Neural progenitor cell (in vitro differentiated cells): ENCODE measurements around the gene GDF10. TPM values are rescaled to one million over a fixed set of nuclear protein-coding genes. Genes with fewer than 3 reads are reported as not detected.

ENCODE experiments used
- DNase-seq: peaks from one replicate; pipeline ENCODE4 v3.0.0-alpha.2; 2016; ENCODE audit warnings: low spot score
- H2AFZ ChIP-seq: fragments of 200-600 bp; sonication (generic); replicated peaks from 2 replicates; pipeline ENCODE4 v1.6.1; 2016; ENCODE audit warnings: antibody characterized with exemption
- H3F3A ChIP-seq: fragments of 200-600 bp; sonication (generic); 2 replicates; pipeline ENCODE4 v1.6.1; 2016; ENCODE audit warnings: antibody characterized with exemption, low read depth
- H3K27ac ChIP-seq: fragments of 200-600 bp; sonication (generic); 2 replicates; pipeline ENCODE4 v1.5.1; 2016; ENCODE audit warnings: mild to moderate bottlenecking
- H3K27me3 ChIP-seq: fragments of 200-600 bp; sonication (generic); 2 replicates; pipeline ENCODE4 v1.6.1; 2016; ENCODE audit warnings: mild to moderate bottlenecking, moderate library complexity
- H3K36me3 ChIP-seq: fragments of 200-600 bp; sonication (generic); 2 replicates; pipeline ENCODE4 v1.5.1; 2016
- H3K4me1 ChIP-seq: fragments of 200-600 bp; sonication (generic); 2 replicates; pipeline ENCODE4 v1.6.1; 2016; ENCODE audit warnings: mixed run types
- H3K4me2 ChIP-seq: fragments of 200-600 bp; sonication (generic); 2 replicates; pipeline ENCODE4 v1.6.1; 2016
- H3K4me3 ChIP-seq: fragments of 200-600 bp; sonication (generic); 2 replicates; pipeline ENCODE4 v1.5.1; 2016
- H3K79me2 ChIP-seq: fragments of 200-600 bp; sonication (generic); 2 replicates; pipeline ENCODE4 v1.6.1; 2016; ENCODE audit warnings: low read depth
- H3K9ac ChIP-seq: fragments of 200-600 bp; sonication (generic); 2 replicates; pipeline ENCODE4 v1.6.1; 2016
- H3K9me3 ChIP-seq: fragments of 200-600 bp; sonication (generic); 2 replicates; pipeline ENCODE4 v1.5.1; 2016; ENCODE audit warnings: low read depth
- H4K20me1 ChIP-seq: fragments of 200-600 bp; sonication (generic); 2 replicates; pipeline ENCODE4 v1.6.1; 2016; ENCODE audit warnings: low read depth
- H3K27ac Mint-ChIP-seq: 3 replicates; pipeline ENCODE4 v1.8.0; 2021; ENCODE audit warnings: mixed read lengths
- H3K27me3 Mint-ChIP-seq: 2 replicates; pipeline ENCODE4 v1.8.0; 2022; ENCODE audit warnings: low read depth, mild to moderate bottlenecking, inconsistent platforms, moderate library complexity, mixed read lengths; ENCODE audit not compliant: insufficient read depth
- H3K36me3 Mint-ChIP-seq: 3 replicates; pipeline ENCODE4 v1.8.0; 2021; ENCODE audit warnings: mixed read lengths
- H3K4me1 Mint-ChIP-seq: 3 replicates; pipeline ENCODE4 v1.8.0; 2021; ENCODE audit warnings: mixed read lengths
- H3K4me3 Mint-ChIP-seq: 3 replicates; pipeline ENCODE4 v1.8.0; 2021; ENCODE audit warnings: mild to moderate bottlenecking, moderate library complexity, mixed read lengths
- H3K9me3 Mint-ChIP-seq: 3 replicates; pipeline ENCODE4 v1.8.0; 2020; ENCODE audit warnings: mixed read lengths
- EZH2 ChIP-seq: fragments of 200-600 bp; sonication (generic); IDR thresholded peaks from 2 replicates; pipeline ENCODE4 v1.6.1; 2017; ENCODE audit warnings: antibody characterized with exemption, mild to moderate bottlenecking, moderate library complexity
- EZH2phosphoT487 ChIP-seq: fragments of 200-600 bp; sonication (generic); IDR thresholded peaks from 2 replicates; pipeline ENCODE4 v1.6.1; 2017; ENCODE audit warnings: antibody characterized with exemption
- total RNA-seq: library from RNA; depleted of rRNA; stranded (reverse); fragments of >200 nt; gene quantifications from 2 replicates; pipeline ENCODE4 v1.2.3, GENCODE V29; 2015; ENCODE audit warnings: low replicate concordance
- TF ChIP-seq, protein P1 (sequence below): fragments of 200-600 bp; sonication (generic); IDR thresholded peaks from 2 replicates; pipeline ENCODE4 v1.5.1; 2017; ENCODE audit warnings: antibody characterized with exemption, mild to moderate bottlenecking

Gene GDF10
- total RNA-seq, 1 donor from 2014 or later, result 0.28 TPM

- H3K9ac ChIP-seq, result no peak overlapping the region
- Mint-ChIP-seq H3K27me3 (peaks cover 14% of the 10 kb centered on the region), H3K4me3 (peak overlapping the region; percentile 35)
These were observed 3.1 kb downstream of the GDF10 start for GRCh38 chr10:47303105-47303504.

DNA sequence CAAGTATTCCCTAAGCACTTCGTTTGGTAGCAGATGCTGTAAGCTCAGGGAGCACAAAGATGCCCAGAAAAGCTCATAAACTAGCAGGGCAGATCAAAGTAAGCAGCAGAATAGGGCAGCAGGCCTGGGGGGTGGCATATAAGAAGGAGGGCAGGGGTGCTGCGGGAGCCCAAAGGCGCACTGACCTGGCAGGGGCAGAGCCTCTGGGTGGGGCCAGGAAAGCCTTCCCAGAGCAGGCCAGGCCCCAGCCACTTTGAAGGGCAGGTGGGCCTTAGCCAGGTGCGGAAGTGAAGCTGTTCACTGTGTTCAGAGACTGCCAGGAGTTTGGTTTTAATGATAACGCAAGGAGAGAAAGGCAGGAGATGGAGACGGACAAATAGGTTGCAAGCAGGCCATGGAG is 3.9 kb downstream of the GDF10 start:
- no peaks in the 10 kb centered on the region for H3K79me2 ChIP-seq
- no peak overlapping the region for H3K4me3 ChIP-seq
- no peaks in the 10 kb centered on the region for H3K9me3 Mint-ChIP-seq
- H3K27me3 Mint-ChIP-seq, result peaks cover 14% of the 10 kb centered on the region
- no peak overlapping the region for H3K4me3 Mint-ChIP-seq
- H3K9ac ChIP-seq, result no peak overlapping the region
- no peak overlapping the region for H3K27ac Mint-ChIP-seq
- H2AFZ ChIP-seq, result no peak overlapping the region
- no peak overlapping the region for H3K27ac ChIP-seq
- no peaks in the 10 kb centered on the region for H3K36me3 Mint-ChIP-seq
- H3K9me3 ChIP-seq, result no peaks in the 10 kb centered on the region
- TF ChIP-seq, protein P1, sequence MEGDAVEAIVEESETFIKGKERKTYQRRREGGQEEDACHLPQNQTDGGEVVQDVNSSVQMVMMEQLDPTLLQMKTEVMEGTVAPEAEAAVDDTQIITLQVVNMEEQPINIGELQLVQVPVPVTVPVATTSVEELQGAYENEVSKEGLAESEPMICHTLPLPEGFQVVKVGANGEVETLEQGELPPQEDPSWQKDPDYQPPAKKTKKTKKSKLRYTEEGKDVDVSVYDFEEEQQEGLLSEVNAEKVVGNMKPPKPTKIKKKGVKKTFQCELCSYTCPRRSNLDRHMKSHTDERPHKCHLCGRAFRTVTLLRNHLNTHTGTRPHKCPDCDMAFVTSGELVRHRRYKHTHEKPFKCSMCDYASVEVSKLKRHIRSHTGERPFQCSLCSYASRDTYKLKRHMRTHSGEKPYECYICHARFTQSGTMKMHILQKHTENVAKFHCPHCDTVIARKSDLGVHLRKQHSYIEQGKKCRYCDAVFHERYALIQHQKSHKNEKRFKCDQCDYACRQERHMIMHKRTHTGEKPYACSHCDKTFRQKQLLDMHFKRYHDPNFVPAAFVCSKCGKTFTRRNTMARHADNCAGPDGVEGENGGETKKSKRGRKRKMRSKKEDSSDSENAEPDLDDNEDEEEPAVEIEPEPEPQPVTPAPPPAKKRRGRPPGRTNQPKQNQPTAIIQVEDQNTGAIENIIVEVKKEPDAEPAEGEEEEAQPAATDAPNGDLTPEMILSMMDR, result no peak
- TF ChIP-seq EZH2phosphoT487 (no peak), EZH2 (no peak)
- H4K20me1 ChIP-seq, result no peaks in the 10 kb centered on the region
- no peaks in the 10 kb centered on the region for H3K36me3 ChIP-seq
- peaks cover 51% of the 10 kb centered on the region for H3K4me1 Mint-ChIP-seq
- no peak for DNase-seq
- H3F3A ChIP-seq, result peaks cover 10% of the 10 kb centered on the region
- no peak overlapping the region for H3K4me2 ChIP-seq
- peaks cover 10% of the 10 kb centered on the region for H3K4me1 ChIP-seq
- H3K27me3 ChIP-seq, result peaks cover 39% of the 10 kb centered on the region

More at GRCh38 chr10:47303105-47303504, 3.1 kb downstream of the GDF10 start:
- no peak for DNase-seq
- no peak overlapping the region for H3K4me3 ChIP-seq
- H3K9me3 ChIP-seq, result no peaks in the 10 kb centered on the region
- Mint-ChIP-seq H3K27ac (no peak overlapping the region), H3K9me3 (no peaks in the 10 kb centered on the region), H3K4me1 (peaks cover 51% of the 10 kb centered on the region), H3K36me3 (no peaks in the 10 kb centered on the region)
- peaks cover 18% of the 10 kb centered on the region for H3K4me1 ChIP-seq
- H2AFZ ChIP-seq, result no peak overlapping the region
- H3K27me3 ChIP-seq, result peaks cover 44% of the 10 kb centered on the region
- no peak for TF ChIP-seq EZH2phosphoT487
- no peak for TF ChIP-seq EZH2
- TF ChIP-seq, protein P1, result no peak
- no peak overlapping the region for H3K4me2 ChIP-seq
- H4K20me1 ChIP-seq, result no peaks in the 10 kb centered on the region
- no peak overlapping the region for H3K27ac ChIP-seq
- no peaks in the 10 kb centered on the region for H3K36me3 ChIP-seq
- H3K79me2 ChIP-seq, result no peaks in the 10 kb centered on the region
- H3F3A ChIP-seq, result peaks cover 16% of the 10 kb centered on the region

GRCh38 chr10:47305566-47305965 is 5.6 kb downstream of the GDF10 start:
- no peak overlapping the region for H3K27ac Mint-ChIP-seq
- no peak overlapping the region for H3K9ac ChIP-seq
- H3K4me3 Mint-ChIP-seq, result no peak overlapping the region
- H3K4me2 ChIP-seq, result no peak overlapping the region
- H3K27me3 ChIP-seq, result peaks cover 22% of the 10 kb centered on the region
- no peaks in the 10 kb centered on the region for H3K9me3 Mint-ChIP-seq
- peaks cover under 1% of the 10 kb centered on the region for H3K36me3 Mint-ChIP-seq
- no peak for DNase-seq
- no peaks in the 10 kb centered on the region for H3K36me3 ChIP-seq
- TF ChIP-seq, protein P1, result no peak
- no peak for TF ChIP-seq EZH2
- TF ChIP-seq EZH2phosphoT487, result no peak
- H3K27ac ChIP-seq, result no peak overlapping the region
- no peak overlapping the region for H3K4me3 ChIP-seq
- H3K9me3 ChIP-seq, result no peaks in the 10 kb centered on the region
- no peaks in the 10 kb centered on the region for H3K4me1 ChIP-seq
- no peaks in the 10 kb centered on the region for H3K79me2 ChIP-seq
- H3K27me3 Mint-ChIP-seq, result peaks cover 14% of the 10 kb centered on the region
- no peaks in the 10 kb centered on the region for H3F3A ChIP-seq
- no peaks in the 10 kb centered on the region for H4K20me1 ChIP-seq
- H2AFZ ChIP-seq, result no peak overlapping the region
- H3K4me1 Mint-ChIP-seq, result peaks cover 49% of the 10 kb centered on the region
